ENCODE results near the gene DMKN.
"Not testable (repeated sequence)": the region's sequence is repeated elsewhere in the genome, so short reads cannot be mapped to it uniquely, and the experiment has no call there.

The DMKN gene

GRCh38 chr19:35491836-35492360 is 21.6 kb downstream of the DMKN start:
- no peak for DNase-seq

GRCh38 chr19:35490364-35490763 is 23.1 kb downstream of the DMKN start, which contains the start of gene KRTDAP:
Gene KRTDAP, minus strand, starts transcription at chr19:35490464. Its CDS starts 22 bp downstream, at chr19:35490442.
- no peak for DNase-seq

GRCh38 chr19:35488677-35489076 is 24.8 kb downstream of the DMKN start:
- DNase-seq: no peak

- no peak for DNase-seq
Measured at GRCh38 chr19:35487656-35488182, 25.7 kb downstream of the DMKN start.

GRCh38 chr19:35486268-35486708 is 27.2 kb downstream of the DMKN start:
- DNase-seq: no peak

- DNase-seq: no peak
Measured at GRCh38 chr19:35484252-35485036, 29.0 kb downstream of the DMKN start.

GRCh38 chr19:35483089-35483488 is 30.4 kb downstream of the DMKN start:
- no peak for DNase-seq

- DNase-seq: peak; percentile 42 to 80
Measured at GRCh38 chr19:35478794-35479677, 34.4 kb downstream of the DMKN start.

GRCh38 chr19:35476149-35476548 is 37.3 kb downstream of the DMKN start:
- no peak for DNase-seq

- not testable (repeated sequence) for DNase-seq
Measured at GRCh38 chr19:35474594-35474993, 38.9 kb downstream of the DMKN start.

GRCh38 chr19:35474104-35474503 is 39.3 kb downstream of the DMKN start:
- no peak for DNase-seq

- no peak for DNase-seq
Measured at GRCh38 chr19:35471946-35472345, 41.5 kb downstream of the DMKN start.

- DNase-seq: not testable (repeated sequence)
Measured at GRCh38 chr19:35471075-35471474, 42.4 kb downstream of the DMKN start.

- no peak for DNase-seq
Measured at GRCh38 chr19:35470128-35470527, 43.3 kb downstream of the DMKN start.

GRCh38 chr19:35468637-35469036 is 44.8 kb downstream of the DMKN start:
- no peak for DNase-seq

- no peak for DNase-seq
Measured at GRCh38 chr19:35466259-35466658, 47.2 kb downstream of the DMKN start.

- DNase-seq: not testable (repeated sequence)
Measured at GRCh38 chr19:35462956-35463355, 50.5 kb downstream of the DMKN start.

GRCh38 chr19:35462476-35462953 is 50.9 kb downstream of the DMKN start:
- DNase-seq: no peak

- not testable (repeated sequence) for DNase-seq
Measured at GRCh38 chr19:35461788-35462187, 51.7 kb downstream of the DMKN start.

GRCh38 chr19:35461060-35461459 is 52.4 kb downstream of the DMKN start:
- no peak for DNase-seq

GRCh38 chr19:35460608-35461007 is 52.8 kb downstream of the DMKN start:
- no peak for DNase-seq

GRCh38 chr19:35459414-35460082 is 53.9 kb downstream of the DMKN start:
- DNase-seq: no peak

Measured in NCI-H2081 (cell line).